ENCODE measurements around the gene PLEKHA7.

The PLEKHA7 gene

GRCh38 chr11:16997624-16998023 lies 16.6 kb downstream of the PLEKHA7 start:
- no peak for TF ChIP-seq ZNF274 (IDR thresholded peaks at IDR 0.05; ENCODE audit: low read depth, low read length)
- H3K4me3 ChIP-seq (ENCODE audit: low read length) = no peak overlapping the region

- no peak for TF ChIP-seq ZNF274 (IDR thresholded peaks at IDR 0.05; ENCODE audit: low read depth, low read length)
- H3K4me3 ChIP-seq (ENCODE audit: low read length) = no peak overlapping the region
These were observed 20.7 kb downstream of the PLEKHA7 start for GRCh38 chr11:16993495-16993894.

GRCh38 chr11:16992846-16993245 lies 21.4 kb downstream of the PLEKHA7 start:
- no peak for TF ChIP-seq ZNF274 (IDR thresholded peaks at IDR 0.05; ENCODE audit: low read depth, low read length)
- no peak overlapping the region for H3K4me3 ChIP-seq (ENCODE audit: low read length)

- H3K4me3 ChIP-seq (ENCODE audit: low read length) = no peak overlapping the region
- no peak for TF ChIP-seq ZNF274 (IDR thresholded peaks at IDR 0.05; ENCODE audit: low read depth, low read length)
These were observed 24.7 kb downstream of the PLEKHA7 start for GRCh38 chr11:16989554-16989953.

GRCh38 chr11:16987205-16987568 lies 27.0 kb downstream of the PLEKHA7 start:
- H3K4me3 ChIP-seq (ENCODE audit: low read length) = no peak overlapping the region
- TF ChIP-seq ZNF274 (IDR thresholded peaks at IDR 0.05; ENCODE audit: low read depth, low read length) = no peak

DNA sequence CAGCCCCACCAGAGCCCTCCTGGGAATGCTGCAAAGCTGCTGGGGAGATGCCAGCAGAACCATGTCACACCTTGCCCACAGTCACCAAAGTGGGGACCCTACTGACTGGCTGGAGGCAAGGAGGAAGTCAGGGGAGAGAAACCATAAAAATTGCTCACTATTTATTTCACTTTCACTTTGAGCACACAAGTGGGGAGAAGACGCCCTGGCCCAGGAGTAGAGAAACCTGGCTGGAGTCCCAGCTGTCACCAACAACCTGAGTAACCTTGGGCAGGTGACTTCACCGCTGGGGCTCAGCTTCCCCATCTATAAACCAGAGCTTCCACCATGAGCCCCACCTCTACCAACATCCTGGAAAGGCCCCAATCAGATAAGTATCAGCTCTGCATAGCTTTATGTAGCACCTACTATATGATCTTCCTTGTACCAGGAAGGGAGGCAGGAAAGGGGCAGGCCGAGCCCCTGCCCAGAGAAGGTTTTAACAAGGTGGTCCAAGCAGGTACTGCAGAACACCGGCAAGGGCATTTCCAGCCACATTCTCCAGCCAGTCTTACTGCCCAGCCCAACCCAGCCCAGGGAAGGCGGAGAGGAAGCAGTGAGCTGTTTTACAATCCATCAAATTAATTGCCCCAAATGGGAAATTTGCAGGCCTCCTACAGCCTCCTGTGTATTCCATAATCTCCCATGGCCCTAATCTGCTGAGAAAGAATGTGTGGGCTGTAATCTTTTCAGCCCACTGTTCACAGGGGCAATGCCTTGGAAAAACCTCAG lies 27.6 kb downstream of the PLEKHA7 start:
- no peak overlapping the region for H3K4me3 ChIP-seq (ENCODE audit: low read length)
- TF ChIP-seq ZNF274 (IDR thresholded peaks at IDR 0.05; ENCODE audit: low read depth, low read length) = no peak

GRCh38 chr11:16985297-16985696 lies 28.9 kb downstream of the PLEKHA7 start:
- TF ChIP-seq ZNF274 (IDR thresholded peaks at IDR 0.05; ENCODE audit: low read depth, low read length) = no peak
- no peak overlapping the region for H3K4me3 ChIP-seq (ENCODE audit: low read length)

DNA sequence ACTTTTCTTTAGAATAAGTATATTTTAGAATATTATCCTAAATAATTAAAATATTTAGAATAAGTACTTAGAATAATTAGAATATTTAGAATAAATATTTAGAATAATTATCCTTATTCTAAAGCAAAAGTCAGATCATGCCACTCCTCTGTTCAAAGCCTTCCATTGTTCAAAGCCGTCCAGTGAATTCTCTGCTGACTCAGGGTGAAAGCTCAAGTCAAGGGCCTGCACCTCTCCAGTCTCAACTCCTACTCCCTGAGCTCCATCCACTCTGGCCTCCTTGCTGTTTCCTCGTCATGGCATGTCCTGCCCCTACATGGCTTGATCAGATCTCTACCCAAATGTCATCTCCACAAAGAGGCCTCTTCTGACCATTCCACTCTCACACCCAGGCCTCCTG lies 30.0 kb downstream of the PLEKHA7 start:
- TF ChIP-seq ZNF274 (IDR thresholded peaks at IDR 0.05; ENCODE audit: low read depth, low read length) = no peak
- H3K4me3 ChIP-seq (ENCODE audit: low read length) = no peak overlapping the region

- no peak for TF ChIP-seq ZNF274 (IDR thresholded peaks at IDR 0.05; ENCODE audit: low read depth, low read length)
- H3K4me3 ChIP-seq (ENCODE audit: low read length) = no peak overlapping the region
These were observed 31.4 kb downstream of the PLEKHA7 start for GRCh38 chr11:16982809-16983208.

- H3K4me3 ChIP-seq (ENCODE audit: low read length) = no peak overlapping the region
- no peak for TF ChIP-seq ZNF274 (IDR thresholded peaks at IDR 0.05; ENCODE audit: low read depth, low read length)
These were observed 31.9 kb downstream of the PLEKHA7 start for GRCh38 chr11:16982256-16982671.

- no peak overlapping the region for H3K4me3 ChIP-seq (ENCODE audit: low read length)
- no peak for TF ChIP-seq ZNF274 (IDR thresholded peaks at IDR 0.05; ENCODE audit: low read depth, low read length)
These were observed 32.5 kb downstream of the PLEKHA7 start for GRCh38 chr11:16981651-16982194.

GRCh38 chr11:16979703-16980622 lies 34.3 kb downstream of the PLEKHA7 start:
- no peak for TF ChIP-seq ZNF274 (IDR thresholded peaks at IDR 0.05; ENCODE audit: low read depth, low read length)
- H3K4me3 ChIP-seq (ENCODE audit: low read length) = no peak overlapping the region

DNA sequence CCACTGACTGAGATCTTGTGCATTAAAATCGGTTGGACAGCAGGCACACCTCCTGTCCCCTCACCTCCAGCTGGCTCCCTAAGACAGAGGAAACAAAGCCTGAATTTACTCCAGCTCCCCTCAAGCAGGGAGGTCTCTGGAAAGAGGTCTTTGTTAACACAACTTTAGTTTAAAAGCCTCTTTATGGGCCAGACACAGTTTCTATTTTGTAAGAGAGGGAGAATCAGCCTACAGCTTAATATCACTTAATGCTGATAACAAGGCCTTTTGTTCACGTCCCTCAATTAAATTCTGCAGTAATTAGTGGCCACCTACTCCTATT lies 36.3 kb downstream of the PLEKHA7 start:
- no peak overlapping the region for H3K4me3 ChIP-seq (ENCODE audit: low read length)
- TF ChIP-seq ZNF274 (IDR thresholded peaks at IDR 0.05; ENCODE audit: low read depth, low read length) = no peak

DNA sequence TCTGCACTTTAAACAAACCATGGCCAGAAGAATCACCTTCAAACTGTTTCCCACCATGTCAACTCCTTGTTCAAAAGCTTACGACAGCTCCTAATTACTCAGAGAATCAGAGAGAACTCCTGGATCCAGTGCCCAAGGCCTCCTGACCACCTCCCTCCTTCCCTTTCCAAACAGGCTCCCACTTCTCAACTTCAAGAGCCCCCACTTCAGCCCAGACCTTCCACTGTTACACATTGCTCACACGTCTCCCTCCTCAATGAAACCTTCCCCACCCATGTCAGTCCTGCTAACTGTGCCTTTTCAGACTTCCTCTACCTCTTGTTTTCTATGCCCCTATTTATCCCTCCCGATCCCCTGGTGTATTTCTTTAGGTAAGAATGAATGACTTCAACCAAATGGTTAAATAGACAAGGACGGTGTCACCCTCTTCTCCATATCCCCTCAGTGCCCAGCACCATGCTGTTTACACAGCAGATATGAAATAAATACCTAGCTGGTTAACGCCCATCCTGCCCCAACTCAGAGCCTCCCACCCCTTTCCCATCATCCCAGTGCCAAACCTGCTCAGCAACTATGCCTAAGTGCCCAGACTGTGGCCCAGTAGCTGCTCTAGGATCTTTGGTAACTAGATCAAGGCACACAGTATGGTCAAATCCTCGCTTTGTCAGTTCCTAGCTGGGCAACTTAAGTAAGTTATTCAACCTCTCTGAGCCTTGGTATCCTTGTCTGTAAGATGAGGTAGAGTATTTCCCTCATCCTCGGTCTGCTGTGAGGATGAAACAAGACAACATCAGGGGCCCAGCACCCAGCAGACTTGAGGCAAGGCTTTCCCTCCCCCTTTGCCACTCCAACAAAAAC lies 36.8 kb downstream of the PLEKHA7 start:
- no peak for TF ChIP-seq ZNF274 (IDR thresholded peaks at IDR 0.05; ENCODE audit: low read depth, low read length)
- H3K4me3 ChIP-seq (ENCODE audit: low read length) = no peak overlapping the region
